Measurements from ENCODE around the gene SEMA4D. TPM values are rescaled to one million over a fixed set of nuclear protein-coding genes. Genes with fewer than 3 reads are reported as not detected.

SEMA4D gene
- polyA plus RNA-seq, 1 donor from 2014 or later, result 35.3 TPM

- Mint-ChIP-seq H3K27ac (peak overlapping the region in 2 of 3 donors; percentile 33 to 58), H3K36me3 (peaks cover 2% of the 10 kb centered on the region), H3K9me3 (no peaks in the 10 kb centered on the region), H3K4me1 (peaks cover 50 to 59% (median 53%) of the 10 kb centered on the region in 3 donors), H3K4me3 (peak overlapping the region in 2 of 4 donors; percentile 10 to 91), H3K27me3 (no peaks in the 10 kb centered on the region)
Measured at GRCh38 chr9:89501311-89501898, 3.5 kb upstream of the SEMA4D start.

GRCh38 chr9:89500008-89500407 is 2.1 kb upstream of the SEMA4D start:
- Mint-ChIP-seq H3K27me3 (no peaks in the 10 kb centered on the region), H3K36me3 (peaks cover 2% of the 10 kb centered on the region), H3K4me3 (peak overlapping the region in 2 of 4 donors; percentile 70 to 91), H3K27ac (peak overlapping the region in 2 of 3 donors; percentile 16 to 65), H3K4me1 (peaks cover 59 to 60% (median 59%) of the 10 kb centered on the region in 3 donors), H3K9me3 (no peaks in the 10 kb centered on the region)

GRCh38 chr9:89498852-89499480 is 1.1 kb upstream of the SEMA4D start:
- H3K27me3 Mint-ChIP-seq, result no peaks in the 10 kb centered on the region
- peak overlapping the region; percentile 85 to 93 (median 91) for H3K4me3 Mint-ChIP-seq
- peak overlapping the region; percentile 65 to 93 (median 90) for H3K27ac Mint-ChIP-seq
- no peaks in the 10 kb centered on the region for H3K9me3 Mint-ChIP-seq
- peaks cover 65 to 69% (median 69%) of the 10 kb centered on the region in 3 donors for H3K4me1 Mint-ChIP-seq
- H3K36me3 Mint-ChIP-seq, result peaks cover 4% of the 10 kb centered on the region

GRCh38 chr9:89497257-89497963 is 503 bp downstream of the SEMA4D start:
- Mint-ChIP-seq H3K9me3 (no peaks in the 10 kb centered on the region), H3K4me1 (peaks cover 66 to 73% (median 69%) of the 10 kb centered on the region in 3 donors)

GRCh38 chr9:89496645-89497256 is 1.2 kb downstream of the SEMA4D start:
- Mint-ChIP-seq H3K36me3 (peaks cover 6% of the 10 kb centered on the region), H3K9me3 (no peaks in the 10 kb centered on the region), H3K4me1 (peaks cover 69 to 74% (median 72%) of the 10 kb centered on the region in 3 donors), H3K27ac (peak overlapping the region; percentile 87 to 90 (median 89)), H3K27me3 (no peaks in the 10 kb centered on the region), H3K4me3 (peak overlapping the region; percentile 87 to 99 (median 99))

More at GRCh38 chr9:89497257-89497963, 503 bp downstream of the SEMA4D start:
- H3K27me3 Mint-ChIP-seq, result no peaks in the 10 kb centered on the region
- H3K4me3 Mint-ChIP-seq, result peak overlapping the region; percentile 87 to 99 (median 99)
- peaks cover 5% of the 10 kb centered on the region for H3K36me3 Mint-ChIP-seq
- H3K27ac Mint-ChIP-seq, result peak overlapping the region; percentile 87 to 90 (median 89)

- Mint-ChIP-seq H3K27me3 (no peaks in the 10 kb centered on the region), H3K27ac (peak overlapping the region; percentile 87 to 89 (median 88)), H3K4me3 (peak overlapping the region; percentile 87 to 99 (median 99)), H3K4me1 (peaks cover 65 to 75% (median 74%) of the 10 kb centered on the region in 3 donors), H3K9me3 (no peaks in the 10 kb centered on the region), H3K36me3 (peaks cover 6% of the 10 kb centered on the region)
Measured at GRCh38 chr9:89495824-89496560, 1.9 kb downstream of the SEMA4D start.

- peak overlapping the region; percentile 43 to 59 (median 49) for H3K27ac Mint-ChIP-seq
- peaks cover 6% of the 10 kb centered on the region for H3K36me3 Mint-ChIP-seq
- H3K9me3 Mint-ChIP-seq, result no peaks in the 10 kb centered on the region
Measured at GRCh38 chr9:89494199-89494598, 3.7 kb downstream of the SEMA4D start.

GRCh38 chr9:89493671-89494070 is 4.2 kb downstream of the SEMA4D start:
- peaks cover 66 to 78% (median 78%) of the 10 kb centered on the region in 3 donors for H3K4me1 Mint-ChIP-seq
- H3K27me3 Mint-ChIP-seq, result no peaks in the 10 kb centered on the region
- no peaks in the 10 kb centered on the region for H3K9me3 Mint-ChIP-seq
- peak overlapping the region in 3 of 4 donors; percentile 67 to 99 (median 86) for H3K4me3 Mint-ChIP-seq
- peak overlapping the region in 2 of 3 donors; percentile 43 to 49 for H3K27ac Mint-ChIP-seq
- peaks cover 8% of the 10 kb centered on the region for H3K36me3 Mint-ChIP-seq

More at GRCh38 chr9:89494199-89494598, 3.7 kb downstream of the SEMA4D start:
- Mint-ChIP-seq H3K27me3 (no peaks in the 10 kb centered on the region), H3K4me1 (peaks cover 66 to 79% (median 77%) of the 10 kb centered on the region in 3 donors), H3K4me3 (peak overlapping the region; percentile 51 to 99 (median 76))

- Mint-ChIP-seq H3K36me3 (peaks cover 10% of the 10 kb centered on the region), H3K9me3 (no peaks in the 10 kb centered on the region), H3K4me1 (peaks cover 63 to 75% (median 75%) of the 10 kb centered on the region in 3 donors), H3K27me3 (no peaks in the 10 kb centered on the region), H3K27ac (peak overlapping the region in 1 of 3 donors; percentile 21), H3K4me3 (peak overlapping the region in 3 of 4 donors; percentile 56 to 99 (median 60))
Measured at GRCh38 chr9:89493181-89493580, 4.7 kb downstream of the SEMA4D start.

GRCh38 chr9:89492586-89492985 is 5.3 kb downstream of the SEMA4D start:
- Mint-ChIP-seq H3K4me1 (peaks cover 69 to 80% (median 79%) of the 10 kb centered on the region in 3 donors), H3K27me3 (no peaks in the 10 kb centered on the region), H3K36me3 (peaks cover 10% of the 10 kb centered on the region), H3K4me3 (peak overlapping the region in 2 of 4 donors; percentile 6 to 60), H3K27ac (peak overlapping the region; percentile 25 to 77 (median 44)), H3K9me3 (no peaks in the 10 kb centered on the region)

GRCh38 chr9:89491694-89492093 is 6.2 kb downstream of the SEMA4D start:
- peaks cover 9% of the 10 kb centered on the region for H3K36me3 Mint-ChIP-seq
- H3K4me3 Mint-ChIP-seq, result peak overlapping the region in 2 of 4 donors; percentile 51 to 78
- H3K27me3 Mint-ChIP-seq, result no peaks in the 10 kb centered on the region
- H3K4me1 Mint-ChIP-seq, result peaks cover 69 to 82% (median 81%) of the 10 kb centered on the region in 3 donors
- H3K27ac Mint-ChIP-seq, result peak overlapping the region; percentile 44 to 89 (median 77)
- no peaks in the 10 kb centered on the region for H3K9me3 Mint-ChIP-seq

- H3K4me1 Mint-ChIP-seq, result peaks cover 72 to 83% (median 81%) of the 10 kb centered on the region in 3 donors
- H3K36me3 Mint-ChIP-seq, result peaks cover 11% of the 10 kb centered on the region
- peak overlapping the region; percentile 3 to 90 (median 45) for H3K4me3 Mint-ChIP-seq
- H3K9me3 Mint-ChIP-seq, result no peaks in the 10 kb centered on the region
- H3K27me3 Mint-ChIP-seq, result no peaks in the 10 kb centered on the region
- H3K27ac Mint-ChIP-seq, result peak overlapping the region; percentile 15 to 89 (median 52)
Measured at GRCh38 chr9:89489548-89490530, 8.1 kb downstream of the SEMA4D start.

- Mint-ChIP-seq H3K9me3 (no peaks in the 10 kb centered on the region), H3K36me3 (peaks cover 9% of the 10 kb centered on the region), H3K27ac (peak overlapping the region in 1 of 3 donors; percentile 52), H3K4me1 (peaks cover 71 to 80% (median 80%) of the 10 kb centered on the region in 3 donors), H3K27me3 (no peaks in the 10 kb centered on the region), H3K4me3 (no peak overlapping the region)
Measured at GRCh38 chr9:89488936-89489335, 9.0 kb downstream of the SEMA4D start.
